Breast epithelium (tissue), 3 donors: Measurements from ENCODE around the gene PCDHGA4.

ENCODE experiments used
- CTCF ChIP-seq, 3 donors: fragments of 450-650 bp; IDR thresholded peaks; one replicate each; pipeline ENCODE4 v1.5.1; 2016 to 2017; ENCODE audit warnings: antibody characterized with exemption in 3 of 3, mild to moderate bottlenecking in 3 of 3, moderate library complexity in 3 of 3
- POLR2AphosphoS5 ChIP-seq, 3 donors: sonication (generic); formaldehyde crosslinking; IDR thresholded peaks; one replicate each; pipeline ENCODE4 v1.6.1; 2017; ENCODE audit warnings: antibody characterized with exemption in 3 of 3

GRCh38 chr5:141328231-141328630 lies 26.6 kb upstream of the PCDHGA4 start:
- no peak for TF ChIP-seq POLR2AphosphoS5 (IDR thresholded peaks at IDR 0.05)
- TF ChIP-seq CTCF (IDR thresholded peaks at IDR 0.05): no peak
